Calu3 (cell line): ENCODE data around the gene MZB1. TPM values are rescaled to one million over a fixed set of nuclear protein-coding genes. Genes with fewer than 3 reads are reported as not detected.

Source experiments
- BruUV-seq: library from RNA; stranded (reverse); fragments of 400-500 nt; replicated peaks from 2 replicates; lab custom pipeline; 2021; lab: Mats Ljungman, UMichigan
- CTCF ChIA-PET: fragments of 300-600 bp; sonication (Branson Sonifier 250); formaldehyde crosslinking; loops from one replicate; lab custom pipeline; 2022; ENCODE audit warnings: antibody characterized with exemption; lab: Charles Lee
- DNase-seq: peaks from one replicate; pipeline ENCODE4 v3.0.0; 2022
- H3K27ac Mint-ChIP-seq: one replicate; pipeline ENCODE4 v1.8.0; 2022; ENCODE audit warnings: mixed read lengths; ENCODE audit not compliant: unreplicated experiment
- H3K27me3 Mint-ChIP-seq: one replicate; pipeline ENCODE4 v1.8.0; 2022; ENCODE audit warnings: mixed read lengths; ENCODE audit not compliant: unreplicated experiment
- H3K36me3 Mint-ChIP-seq: one replicate; pipeline ENCODE4 v1.8.0; 2022; ENCODE audit warnings: mild to moderate bottlenecking, moderate library complexity, mixed read lengths; ENCODE audit not compliant: insufficient read depth, unreplicated experiment
- H3K4me1 Mint-ChIP-seq: one replicate; pipeline ENCODE4 v1.8.0; 2022; ENCODE audit warnings: mild to moderate bottlenecking, low read depth, mixed read lengths; ENCODE audit not compliant: unreplicated experiment
- H3K4me3 Mint-ChIP-seq: one replicate; pipeline ENCODE4 v1.8.0; 2022; ENCODE audit warnings: mild to moderate bottlenecking, low read depth, moderate library complexity, mixed read lengths; ENCODE audit not compliant: unreplicated experiment
- H3K9me3 Mint-ChIP-seq: one replicate; pipeline ENCODE4 v1.8.0; 2022; ENCODE audit warnings: low read depth, mixed read lengths; ENCODE audit not compliant: unreplicated experiment
- CTCF ChIP-seq: fragments of 200-600 bp; IDR thresholded peaks from one replicate; pipeline ENCODE4 v1.8.0; 2022; ENCODE audit warnings: antibody characterized with exemption; ENCODE audit not compliant: unreplicated experiment
- intact Hi-C: fragments of 100-400 bp; cut with micrococcal nuclease; formaldehyde crosslinking; loops from one replicate; pipeline ENCODE4 v1.10.0; 2022; ENCODE audit not compliant: unreplicated experiment
- total RNA-seq: library from RNA; stranded (reverse); gene quantifications from 2 replicates; pipeline ENCODE4 v1.2.3, GENCODE V29; 2022

MZB1 gene
- total RNA-seq, 1 experiment from 2014 or later, result not detected

DNA sequence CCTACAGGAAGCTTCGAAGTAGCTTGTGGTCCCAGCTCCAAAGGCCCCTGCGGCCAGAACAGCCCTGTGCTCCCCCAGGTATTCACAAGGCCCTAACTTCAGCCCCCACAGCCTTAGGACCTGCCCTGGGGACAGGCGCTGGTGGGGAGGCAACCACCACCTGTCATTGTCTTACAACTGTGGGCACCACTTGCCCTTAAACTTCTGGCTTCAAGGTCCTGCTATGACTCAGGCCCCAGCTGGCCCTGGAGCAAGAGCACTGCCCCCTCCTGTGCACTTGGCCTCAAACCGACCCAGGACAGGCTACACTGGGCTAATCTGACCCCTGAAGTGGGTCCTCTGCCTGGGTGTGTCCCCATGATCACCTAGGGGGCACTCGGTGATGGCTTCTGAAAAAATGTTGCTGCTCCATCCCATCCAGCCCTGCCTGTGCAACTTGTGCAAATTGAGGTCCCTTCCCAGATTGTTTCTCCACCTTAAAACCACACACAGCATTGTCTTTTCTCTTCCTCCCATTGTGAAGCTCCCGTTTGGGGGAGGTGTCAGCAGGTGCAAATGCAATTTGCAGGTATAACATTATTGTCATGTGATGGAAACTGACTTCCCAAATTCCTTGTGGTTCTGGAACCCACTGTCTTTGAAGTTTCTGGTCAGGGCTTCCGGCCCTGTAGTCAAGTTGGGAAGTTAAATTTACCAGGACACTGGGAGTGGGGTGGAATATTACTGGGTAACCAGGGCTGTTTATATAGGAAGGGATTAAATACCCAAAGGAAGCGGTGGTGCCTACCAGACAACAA, 6.3 kb upstream of the MZB1 start:
- BruUV-seq, result no TSS peak
- CTCF ChIA-PET, result no interaction called here
- Mint-ChIP-seq H3K4me1 (peaks cover 17% of the 10 kb centered on the region), H3K27me3 (no peaks in the 10 kb centered on the region), H3K27ac (no peak overlapping the region), H3K9me3 (no peaks in the 10 kb centered on the region), H3K4me3 (no peak overlapping the region), H3K36me3 (peaks cover 27% of the 10 kb centered on the region)
- intact Hi-C loops, result no loop called here
- DNase-seq, result no peak
- no peak for TF ChIP-seq CTCF

GRCh38 chr5:139394654-139395566, 5.2 kb upstream of the MZB1 start, which contains the start of gene PROB1:
TSS of gene PROB1 (minus strand) at chr5:139395104. CDS start at chr5:139395081, 23 bp downstream.
- no TSS peak for BruUV-seq
- TF ChIP-seq CTCF, result no peak
- Mint-ChIP-seq H3K36me3 (peaks cover 27% of the 10 kb centered on the region), H3K4me1 (peaks cover 23% of the 10 kb centered on the region), H3K27me3 (no peaks in the 10 kb centered on the region), H3K27ac (no peak within 1 kb of the TSS), H3K9me3 (no peaks in the 10 kb centered on the region), H3K4me3 (no peak within 1 kb of the TSS)
- intact Hi-C loops, result loop anchor here (5.0 kb wide), 1 partner anchor 53 kb away; the partner anchor contains the start of gene PAIP2
- CTCF ChIA-PET, result no interaction called here
- no peak for DNase-seq

- Mint-ChIP-seq H3K9me3 (no peaks in the 10 kb centered on the region), H3K27ac (no peak overlapping the region), H3K4me1 (peaks cover 23% of the 10 kb centered on the region), H3K4me3 (no peak overlapping the region), H3K36me3 (peaks cover 22% of the 10 kb centered on the region), H3K27me3 (no peaks in the 10 kb centered on the region)
- CTCF ChIA-PET, result no interaction called here
- DNase-seq, result no peak
- no TSS peak for BruUV-seq
- no peak for TF ChIP-seq CTCF
- intact Hi-C loops, result loop anchor here (5.0 kb wide), 1 partner anchor 52 kb away; the partner anchor contains the start of gene PAIP2
Measured at GRCh38 chr5:139394123-139394653, 4.5 kb upstream of the MZB1 start.

- Mint-ChIP-seq H3K36me3 (peaks cover 22% of the 10 kb centered on the region), H3K4me1 (peaks cover 23% of the 10 kb centered on the region), H3K4me3 (peak overlapping the region; percentile 81), H3K9me3 (no peaks in the 10 kb centered on the region), H3K27ac (peak overlapping the region; percentile 5), H3K27me3 (no peaks in the 10 kb centered on the region)
- intact Hi-C loops, result loop anchor here (5.0 kb wide), 1 partner anchor 51 kb away; the partner anchor contains the start of gene PAIP2
- no TSS peak for BruUV-seq
- CTCF ChIA-PET, result interaction anchor here (0.6 to 1.3 kb wide), 2 partner anchors 20 to 82 kb away, joined by 4 to 5 read pairs; no protein-coding TSS in a partner anchor
- no peak for TF ChIP-seq CTCF
- no peak for DNase-seq
Measured at GRCh38 chr5:139393497-139394122, 3.9 kb upstream of the MZB1 start.
